GM12892 (cell line): ENCODE measurements around the gene AKAP13.

Experiments
- POLR2A ChIP-seq: IDR thresholded peaks from 2 replicates; pipeline ENCODE4 v1.6.1; 2011; ENCODE audit warnings: low read depth, low read length, control low read depth
- TAF1 ChIP-seq: IDR thresholded peaks from 2 replicates; pipeline ENCODE4 v1.6.1; 2011; ENCODE audit warnings: low read depth, mild to moderate bottlenecking, control low read depth, low read length, borderline replicate concordance

- TF ChIP-seq POLR2A (no peak), TAF1 (no peak)
Observed at GRCh38 chr15:85492406-85492805, 112.0 kb downstream of the AKAP13 start.
